DLD1 (cell line): ENCODE results near the gene GMPPB.
"Not testable (repeated sequence)": the region's sequence is repeated elsewhere in the genome, so short reads cannot be mapped to it uniquely, and the experiment has no call there.

Source experiments
- in situ Hi-C: cut with HindIII; loops from 2 replicates; pipeline ENCODE4 v1.10.0; 2017; ENCODE audit warnings: low sequenced_read_pairs

GMPPB gene

DNA sequence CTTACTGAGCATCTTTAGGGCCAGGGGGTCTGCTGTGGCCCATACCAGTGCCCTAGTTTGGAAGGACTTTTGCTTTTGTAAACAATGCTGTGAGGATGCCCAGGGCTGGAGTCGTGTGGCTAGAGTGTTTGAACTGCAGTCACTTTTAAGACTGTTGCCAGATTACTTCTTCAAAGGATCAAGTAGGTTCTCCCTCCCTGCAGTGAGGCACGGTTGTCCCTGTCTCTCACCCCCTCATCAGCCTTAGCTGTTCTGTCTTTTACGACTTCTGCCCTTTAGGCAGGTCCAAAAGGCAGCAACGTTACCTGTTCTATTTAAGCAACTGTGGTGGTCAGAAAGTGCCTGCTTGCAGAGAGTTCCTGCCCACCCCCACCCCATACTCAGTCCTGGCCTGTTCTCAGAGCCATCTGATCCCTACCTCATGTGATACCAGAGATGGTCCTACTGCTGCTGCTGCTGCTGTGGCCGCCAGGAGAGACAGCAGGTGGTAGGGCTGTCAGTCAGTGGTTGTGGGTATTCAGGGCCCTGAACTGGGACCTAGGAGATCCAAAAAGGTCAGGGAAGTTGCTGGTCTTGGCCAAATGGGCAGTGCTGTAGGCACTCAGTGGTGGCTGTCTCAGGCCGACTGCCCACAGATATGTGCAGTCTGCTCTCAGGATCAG is 29.2 kb downstream of the GMPPB start:
- in situ Hi-C loops, result not testable (repeated sequence)

DNA sequence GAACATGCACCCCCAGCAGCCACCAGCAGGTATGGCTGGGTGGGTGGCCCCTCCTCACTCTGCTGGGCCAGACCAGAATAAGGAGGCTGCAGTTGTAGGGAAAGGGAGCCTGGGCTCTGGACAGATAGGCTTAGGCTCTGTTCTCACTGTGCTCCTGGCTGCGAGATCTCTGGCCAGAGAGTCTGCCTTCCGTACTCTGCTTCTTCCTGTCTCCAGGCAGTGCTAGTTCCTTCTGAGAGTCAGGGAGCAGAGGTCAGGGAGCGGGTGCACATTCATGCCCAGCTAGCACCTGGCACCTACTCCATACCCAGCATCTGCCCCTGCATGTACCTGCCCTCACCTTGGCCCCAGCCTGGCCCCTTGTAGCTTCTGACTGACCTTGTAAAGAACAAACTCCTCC is 32.3 kb downstream of the GMPPB start:
- in situ Hi-C loops, result not testable (repeated sequence)

- in situ Hi-C loops, result not testable (repeated sequence)
These were observed 32.9 kb downstream of the GMPPB start for GRCh38 chr3:49690856-49691255.

GRCh38 chr3:49689908-49690624 is 33.7 kb downstream of the GMPPB start:
- in situ Hi-C loops, result not testable (repeated sequence)

- in situ Hi-C loops, result no loop called here
These were observed 34.5 kb downstream of the GMPPB start, which contains the start of the genes MST1 and RNF123 for GRCh38 chr3:49689046-49689907. TSS of gene MST1 (minus strand) at chr3:49689474. CDS start at chr3:49688691, 783 bp downstream. TSS of gene RNF123 (plus strand) at chr3:49689557. CDS start at chr3:49691166, 1,609 bp downstream.

DNA sequence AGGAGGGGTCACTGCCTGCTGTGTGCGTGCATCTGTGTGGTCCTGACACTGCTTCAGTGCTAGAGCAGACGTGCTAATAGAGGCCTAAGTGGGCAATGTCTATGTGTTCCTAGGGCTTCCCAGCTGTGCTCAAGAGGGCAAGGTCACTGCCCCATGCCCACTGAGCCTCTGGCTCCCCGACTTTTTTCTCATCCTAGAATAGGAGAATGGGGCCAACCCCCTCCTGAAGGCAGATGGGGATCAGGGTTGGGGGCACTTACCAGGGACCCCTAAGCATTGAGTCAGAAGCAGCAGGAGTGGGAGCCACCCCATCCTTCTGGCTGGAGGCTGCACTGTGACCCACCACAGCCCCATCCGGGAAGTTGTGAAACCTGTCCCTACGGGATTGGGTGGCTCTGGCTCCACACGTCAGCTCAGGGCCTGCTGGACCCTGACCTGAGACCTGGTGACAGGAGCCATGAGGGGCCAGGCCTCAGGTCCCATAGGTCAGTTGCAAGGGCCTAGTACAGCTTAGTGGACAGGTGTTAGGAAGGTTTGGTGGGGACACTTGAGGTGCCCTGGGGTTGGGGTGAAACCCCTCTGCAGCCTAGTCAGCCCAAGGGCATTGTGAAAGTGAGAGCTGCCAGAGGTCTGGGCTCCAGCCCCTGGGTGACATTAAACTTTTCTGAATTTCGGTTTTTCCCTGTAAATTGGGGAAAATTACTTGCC is 35.3 kb downstream of the GMPPB start:
- in situ Hi-C loops, result not testable (repeated sequence)

GRCh38 chr3:49687424-49687795 is 36.3 kb downstream of the GMPPB start:
- in situ Hi-C loops, result not testable (repeated sequence)

DNA sequence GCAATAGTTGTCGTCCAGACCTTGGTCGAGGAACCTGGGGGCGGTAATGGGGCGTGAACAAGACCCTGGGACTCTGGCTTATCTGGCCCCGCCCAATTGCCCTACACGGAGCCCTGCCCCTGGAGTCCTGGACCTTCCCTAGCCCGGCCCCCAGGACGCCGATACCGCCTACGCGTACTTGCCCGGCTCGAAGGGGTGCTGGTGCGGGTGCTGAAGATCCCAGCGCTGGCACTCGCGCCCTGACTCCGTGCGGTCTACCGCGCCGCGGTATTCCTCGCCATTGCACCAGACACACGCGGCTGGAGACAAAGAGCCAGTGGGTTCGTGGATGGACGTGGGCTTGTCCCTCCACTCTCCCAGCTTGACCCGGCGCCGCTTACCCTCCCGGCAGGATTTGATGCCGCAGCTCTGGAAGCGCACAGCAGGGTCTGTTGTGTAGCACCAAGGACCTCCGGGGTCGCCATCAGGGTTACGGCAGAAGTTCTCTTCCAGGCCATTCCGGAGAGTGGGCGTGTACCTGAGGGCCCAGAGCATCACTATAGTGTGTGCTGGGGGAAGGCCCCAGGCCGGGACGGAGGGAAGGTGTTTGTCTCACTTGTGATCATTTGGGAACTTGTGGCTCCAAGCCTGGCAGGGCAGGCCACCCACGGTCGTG is 36.9 kb downstream of the GMPPB start:
- in situ Hi-C loops, result not testable (repeated sequence)

DNA sequence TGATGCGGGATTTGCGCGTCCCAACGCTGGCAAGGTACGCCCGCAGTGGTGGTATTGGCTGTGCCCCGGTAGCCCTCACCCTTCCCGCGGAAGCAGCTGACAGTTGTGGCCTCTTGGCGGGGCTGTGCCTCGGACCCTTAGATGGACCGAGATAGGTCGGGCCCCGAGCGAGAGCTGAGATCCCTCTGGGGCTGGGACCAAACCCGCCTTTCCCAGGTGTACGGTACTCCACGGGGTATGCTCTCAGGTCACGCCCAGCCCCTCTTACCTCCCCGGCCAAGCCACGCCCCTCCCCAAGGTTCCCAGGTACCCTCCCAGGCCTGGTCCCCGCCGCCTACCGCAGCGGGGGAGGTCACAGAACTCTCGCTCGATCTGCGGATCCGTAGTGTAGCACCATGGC is 37.4 kb downstream of the GMPPB start:
- in situ Hi-C loops, result not testable (repeated sequence)

DNA sequence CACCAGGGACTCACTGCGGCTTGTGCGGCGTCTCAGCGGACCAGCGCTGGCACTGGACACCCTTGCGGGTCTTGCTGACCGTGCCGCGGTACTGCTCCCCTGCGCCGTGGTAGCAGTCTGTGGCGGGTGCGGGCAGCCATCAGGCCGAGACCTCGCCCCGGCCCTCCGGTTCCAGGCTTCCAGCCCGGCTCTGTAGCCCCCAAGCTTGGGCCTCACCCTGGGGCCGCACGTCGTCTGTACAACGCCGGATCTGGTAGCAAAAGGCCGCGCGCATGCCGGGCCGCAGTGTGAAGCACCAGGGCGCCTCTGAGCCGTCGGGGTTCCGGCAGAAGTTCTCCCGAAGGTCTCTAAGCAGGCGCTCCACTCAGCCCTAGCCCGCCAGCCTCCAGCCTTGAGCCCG is 37.9 kb downstream of the GMPPB start:
- in situ Hi-C loops, result not testable (repeated sequence)

DNA sequence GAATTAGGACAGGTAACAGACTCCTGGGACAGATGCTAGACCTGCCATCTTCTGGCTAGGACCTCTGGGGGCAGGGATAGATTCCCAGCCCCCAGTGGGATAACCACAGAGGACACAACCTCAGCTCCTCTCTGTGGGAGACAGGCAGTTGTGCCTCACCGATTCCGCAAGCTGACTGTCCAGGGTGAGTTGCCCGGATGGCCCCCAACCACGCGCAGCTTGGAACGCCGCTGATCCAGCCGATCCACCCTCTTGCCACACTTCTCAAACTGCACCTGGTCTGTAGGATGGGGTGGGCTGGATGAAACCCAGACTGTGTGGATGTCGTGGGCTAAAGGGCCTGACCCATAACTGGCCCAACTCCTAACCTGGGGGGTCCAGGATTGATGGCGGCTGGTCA is 38.6 kb downstream of the GMPPB start:
- in situ Hi-C loops, result not testable (repeated sequence)

DNA sequence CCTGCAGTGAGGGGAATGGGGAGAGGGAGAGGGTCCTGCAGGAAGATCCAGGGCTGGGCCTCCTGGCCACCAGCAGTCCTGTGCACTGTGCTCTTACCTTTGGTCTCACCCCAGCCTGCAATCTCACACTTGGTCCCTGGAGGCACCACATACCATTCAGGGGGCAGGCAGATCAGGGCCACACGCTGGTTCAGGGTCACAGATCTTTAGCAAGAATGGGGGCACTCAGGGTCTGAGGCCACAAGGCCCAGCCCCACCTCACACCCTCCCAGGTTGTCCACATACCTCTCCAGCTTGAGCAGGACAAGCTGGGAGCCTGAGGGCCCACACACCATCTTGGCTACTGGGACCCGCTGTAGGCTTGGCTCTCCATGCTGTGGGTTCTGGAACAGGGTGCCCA is 39.3 kb downstream of the GMPPB start:
- in situ Hi-C loops, result not testable (repeated sequence)

DNA sequence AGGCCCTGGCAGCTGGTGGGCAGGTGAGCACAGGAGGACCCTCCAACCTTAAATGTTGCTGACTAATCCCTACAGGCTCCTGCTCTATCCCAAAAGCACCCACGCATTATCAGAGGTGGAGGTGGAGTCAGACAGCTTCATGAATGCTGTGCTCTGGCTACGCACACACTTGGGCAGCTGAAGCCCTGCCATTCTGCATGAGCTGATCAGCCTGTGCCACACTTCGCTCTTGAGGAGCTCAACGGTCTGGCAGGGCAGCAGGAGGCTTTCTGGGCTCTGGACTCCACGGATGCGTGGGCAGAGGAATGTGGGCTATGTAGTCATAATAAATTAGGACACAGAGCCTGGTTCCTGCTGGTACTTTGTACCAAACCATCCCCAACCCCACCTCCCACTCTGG is 40.6 kb downstream of the GMPPB start:
- in situ Hi-C loops, result no loop called here

GRCh38 chr3:49681543-49681942 is 42.2 kb downstream of the GMPPB start:
- in situ Hi-C loops, result no loop called here

DNA sequence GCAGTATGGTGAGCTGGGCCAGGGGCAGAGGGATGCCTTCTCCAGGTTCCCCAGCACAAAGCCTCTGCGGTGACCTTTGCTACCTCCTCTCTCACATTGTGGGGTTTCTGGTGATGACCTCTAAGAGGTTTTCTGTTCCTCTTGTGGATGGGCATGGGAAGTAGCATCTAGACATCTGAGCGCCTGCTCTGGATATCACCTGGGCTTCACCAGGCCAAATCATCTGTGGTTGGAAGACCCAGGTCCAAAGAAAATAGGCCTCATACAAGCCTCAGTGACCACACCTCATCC is 42.6 kb downstream of the GMPPB start:
- in situ Hi-C loops, result no loop called here

- in situ Hi-C loops, result no loop called here
These were observed 43.1 kb downstream of the GMPPB start for GRCh38 chr3:49680493-49681231.

GRCh38 chr3:49675912-49676311 is 47.8 kb downstream of the GMPPB start:
- in situ Hi-C loops, result no loop called here

- in situ Hi-C loops, result no loop called here
These were observed 49.2 kb downstream of the GMPPB start for GRCh38 chr3:49674497-49674983.

GRCh38 chr3:49673715-49674496 is 49.8 kb downstream of the GMPPB start, which contains the start of gene APEH:
TSS of gene APEH (plus strand) at chr3:49674351. CDS start at chr3:49674402, 51 bp downstream.
- in situ Hi-C loops, result no loop called here
